GM12873 (cell line): ENCODE results near the gene CAPS.

Source experiments
- TF ChIP-seq, protein P1 (sequence below): IDR thresholded peaks from 2 replicates; pipeline ENCODE4 v1.5.1; 2012; ENCODE audit warnings: low read depth, mild to moderate bottlenecking, moderate library complexity, low read length, control low read depth; ENCODE audit not compliant: insufficient read depth; ENCODE audit errors: missing control alignments

The CAPS gene

GRCh38 chr19:5953030-5953589 lies 39.1 kb downstream of the CAPS start:
- TF ChIP-seq, protein P1, sequence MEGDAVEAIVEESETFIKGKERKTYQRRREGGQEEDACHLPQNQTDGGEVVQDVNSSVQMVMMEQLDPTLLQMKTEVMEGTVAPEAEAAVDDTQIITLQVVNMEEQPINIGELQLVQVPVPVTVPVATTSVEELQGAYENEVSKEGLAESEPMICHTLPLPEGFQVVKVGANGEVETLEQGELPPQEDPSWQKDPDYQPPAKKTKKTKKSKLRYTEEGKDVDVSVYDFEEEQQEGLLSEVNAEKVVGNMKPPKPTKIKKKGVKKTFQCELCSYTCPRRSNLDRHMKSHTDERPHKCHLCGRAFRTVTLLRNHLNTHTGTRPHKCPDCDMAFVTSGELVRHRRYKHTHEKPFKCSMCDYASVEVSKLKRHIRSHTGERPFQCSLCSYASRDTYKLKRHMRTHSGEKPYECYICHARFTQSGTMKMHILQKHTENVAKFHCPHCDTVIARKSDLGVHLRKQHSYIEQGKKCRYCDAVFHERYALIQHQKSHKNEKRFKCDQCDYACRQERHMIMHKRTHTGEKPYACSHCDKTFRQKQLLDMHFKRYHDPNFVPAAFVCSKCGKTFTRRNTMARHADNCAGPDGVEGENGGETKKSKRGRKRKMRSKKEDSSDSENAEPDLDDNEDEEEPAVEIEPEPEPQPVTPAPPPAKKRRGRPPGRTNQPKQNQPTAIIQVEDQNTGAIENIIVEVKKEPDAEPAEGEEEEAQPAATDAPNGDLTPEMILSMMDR: no peak

DNA sequence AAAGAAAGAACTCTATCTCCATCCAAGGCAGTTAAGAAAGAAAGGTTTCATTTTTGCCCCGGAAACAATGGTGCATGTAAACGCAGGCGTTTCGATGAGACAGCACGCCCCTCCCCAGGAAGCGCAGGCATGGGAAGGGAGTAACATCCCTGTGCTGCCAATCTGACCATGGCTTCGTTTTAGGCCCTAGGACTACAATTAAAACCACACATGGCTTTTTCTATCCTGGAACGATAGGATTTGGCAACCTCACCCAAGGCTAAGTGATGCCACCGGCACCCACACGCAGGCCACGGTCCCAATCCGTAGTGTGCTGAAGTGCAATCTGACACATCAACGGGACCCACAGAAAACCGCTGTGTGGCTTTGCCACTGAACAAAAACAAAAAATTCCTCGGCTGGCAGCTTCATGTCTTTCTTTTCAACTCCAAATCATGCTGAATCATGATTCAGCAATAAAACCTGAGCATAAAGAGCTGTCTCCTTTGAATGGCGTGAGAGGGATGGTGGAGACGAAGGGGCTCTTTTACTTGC lies 39.7 kb downstream of the CAPS start:
- TF ChIP-seq, protein P1: no peak

DNA sequence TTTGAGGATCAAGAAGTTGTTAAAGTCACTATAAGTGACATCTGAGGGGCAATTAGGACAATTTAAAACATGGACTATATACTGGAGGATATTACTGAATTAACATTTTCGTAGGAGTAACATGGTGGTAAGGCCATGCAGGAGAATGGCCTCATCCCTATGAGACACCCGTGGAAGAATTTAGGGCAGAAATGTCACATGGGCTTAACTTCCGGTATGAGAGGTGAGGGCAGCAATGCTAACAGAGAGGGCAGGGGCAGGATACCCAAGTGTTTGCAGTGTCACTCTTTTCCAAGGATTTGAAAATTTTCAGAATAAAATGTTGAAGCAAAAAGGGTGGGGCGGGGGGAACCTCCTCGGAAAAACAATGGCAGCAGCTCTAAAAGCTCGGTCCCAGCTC lies 40.2 kb downstream of the CAPS start:
- TF ChIP-seq, protein P1: no peak

- TF ChIP-seq, protein P1: no peak
Observed at GRCh38 chr19:5955636-5955935, 41.5 kb downstream of the CAPS start.

- TF ChIP-seq, protein P1: no peak
Observed at GRCh38 chr19:5956323-5956722, 42.3 kb downstream of the CAPS start.

DNA sequence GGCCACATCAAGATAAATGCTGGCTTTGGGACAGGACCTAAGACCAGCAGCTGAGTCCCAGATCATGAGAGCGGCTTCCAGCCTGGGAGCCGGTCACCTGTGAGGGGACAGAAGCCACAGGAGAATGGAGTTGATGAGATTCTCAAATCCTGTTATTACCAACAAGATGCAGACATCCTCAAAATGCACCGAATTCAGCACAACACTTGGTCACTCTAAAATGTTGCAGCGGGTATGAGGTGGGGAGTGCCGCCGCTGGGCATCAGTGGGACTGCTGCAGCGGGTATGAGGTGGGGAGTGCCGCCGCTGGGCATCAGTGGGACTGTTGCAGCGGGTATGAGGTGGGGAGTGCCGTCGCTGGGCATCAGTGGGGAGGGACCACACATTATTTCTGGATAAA lies 42.7 kb downstream of the CAPS start:
- TF ChIP-seq, protein P1: no peak

DNA sequence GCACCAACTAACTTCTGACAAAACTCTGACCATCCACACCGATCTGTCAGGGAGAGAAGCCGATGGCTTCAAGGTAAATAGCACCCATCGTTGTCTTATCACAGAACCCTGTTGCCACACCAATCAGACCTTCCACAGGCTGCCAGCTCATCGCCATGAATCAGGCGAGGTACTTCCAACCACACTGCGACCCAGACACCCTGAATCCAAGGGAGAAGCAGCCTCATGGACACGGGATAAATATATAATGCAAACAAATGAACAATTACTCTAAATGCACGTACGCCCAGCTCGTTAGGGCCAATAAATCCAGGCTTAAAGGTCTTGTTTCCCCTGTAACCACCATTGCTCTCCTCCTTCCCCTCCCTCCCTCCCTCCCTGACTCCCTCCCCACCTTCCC lies 43.1 kb downstream of the CAPS start:
- TF ChIP-seq, protein P1: no peak
